ENCODE data around the gene BMP7. TPM values are rescaled to one million over a fixed set of nuclear protein-coding genes. Genes with fewer than 3 reads are reported as not detected.

BMP7 gene
- total and polyA plus RNA-seq, 2 experiments from 2014 or later: not detected

DNA sequence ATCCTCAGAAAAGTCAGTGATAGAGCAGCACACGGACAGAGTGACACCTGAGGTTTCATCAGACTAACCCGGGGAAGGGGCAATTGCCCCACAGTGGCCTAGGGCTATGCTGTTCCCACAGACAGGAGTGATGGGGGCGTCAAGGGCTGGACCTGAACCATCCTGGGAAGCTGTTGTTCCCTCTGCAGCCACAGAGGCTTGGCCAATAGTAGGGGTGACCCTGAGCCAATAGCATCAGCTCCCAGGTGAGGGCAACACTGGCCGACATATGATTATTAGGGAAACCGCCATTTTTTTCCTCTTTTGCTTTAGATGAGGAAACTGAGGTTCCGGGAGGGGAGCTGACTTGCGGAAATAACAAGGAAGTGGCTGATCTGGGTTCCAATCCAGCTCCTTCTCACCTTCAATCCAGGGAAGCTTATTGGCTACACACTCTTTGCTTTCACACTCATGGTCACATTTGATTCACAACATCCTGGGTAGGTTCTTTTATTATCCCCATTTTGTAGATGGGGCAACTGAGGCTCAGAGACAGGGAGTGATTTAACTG lies 126.0 kb downstream of the BMP7 start:
- H3F3A ChIP-seq (ENCODE audit: insufficient read depth): no peaks in the 10 kb centered on the region
- in situ Hi-C loops (cut with MboI): no loop called here
- H2AFZ ChIP-seq: no peak overlapping the region
- H3K4me1 ChIP-seq (ENCODE audit: insufficient read depth): no peaks in the 10 kb centered on the region
- H3K9me3 ChIP-seq (ENCODE audit: low read depth): no peaks in the 10 kb centered on the region
- DNase-seq: no peak
- H3K4me3 ChIP-seq: no peak overlapping the region
- WGBS, 2 experiments (ENCODE audit: low coverage in 1 of 2, low lambda C conversion rate in 2 of 2, missing lambda C conversion rate in 2 of 2): 53 to 55% methylated on average over 7 of the region's 7 CpGs
- TF ChIP-seq EZH2 (IDR thresholded peaks at IDR 0.05; ENCODE audit: insufficient read depth, poor library complexity, severe bottlenecking) (no peak), EZH2phosphoT487 (IDR thresholded peaks at IDR 0.05; ENCODE audit: insufficient read depth, low read depth) (no peak)
- H3K4me2 ChIP-seq (ENCODE audit: unreplicated experiment): no peak overlapping the region
- H4K20me1 ChIP-seq (ENCODE audit: insufficient read depth): no peaks in the 10 kb centered on the region
- H3K27me3 ChIP-seq (replicated peaks; ENCODE audit: insufficient read depth): peaks cover 62% of the 10 kb centered on the region
- no peak overlapping the region for H3K27ac ChIP-seq
- H3K79me2 ChIP-seq (ENCODE audit: insufficient read depth): no peaks in the 10 kb centered on the region
- H3K9me2 ChIP-seq (ENCODE audit: insufficient read depth): no peaks in the 10 kb centered on the region
- H3K9ac ChIP-seq: no peak overlapping the region
- no peaks in the 10 kb centered on the region for H3K36me3 ChIP-seq (ENCODE audit: low read depth)

- 76% methylated on average over 8 of the region's 8 CpGs for WGBS, 2 experiments (ENCODE audit: low coverage in 1 of 2, low lambda C conversion rate in 2 of 2, missing lambda C conversion rate in 2 of 2)
- Histone ChIP-seq H3F3A (ENCODE audit: insufficient read depth) (no peaks in the 10 kb centered on the region), H3K36me3 (ENCODE audit: low read depth) (no peaks in the 10 kb centered on the region), H3K4me2 (ENCODE audit: unreplicated experiment) (no peak overlapping the region), H3K27ac (no peak overlapping the region), H3K9me2 (ENCODE audit: insufficient read depth) (no peaks in the 10 kb centered on the region), H3K9me3 (ENCODE audit: low read depth) (no peaks in the 10 kb centered on the region), H3K9ac (no peak overlapping the region), H3K4me3 (no peak overlapping the region), H4K20me1 (ENCODE audit: insufficient read depth) (no peaks in the 10 kb centered on the region), H2AFZ (no peak overlapping the region), H3K27me3 (replicated peaks; ENCODE audit: insufficient read depth) (peaks cover 66% of the 10 kb centered on the region), H3K4me1 (ENCODE audit: insufficient read depth) (no peaks in the 10 kb centered on the region), H3K79me2 (ENCODE audit: insufficient read depth) (no peaks in the 10 kb centered on the region)
- in situ Hi-C loops (cut with MboI): no loop called here
- TF ChIP-seq EZH2 (IDR thresholded peaks at IDR 0.05; ENCODE audit: insufficient read depth, poor library complexity, severe bottlenecking): no peak
- no peak for TF ChIP-seq EZH2phosphoT487 (IDR thresholded peaks at IDR 0.05; ENCODE audit: insufficient read depth, low read depth)
- no peak for DNase-seq
These were observed 126.9 kb downstream of the BMP7 start for GRCh38 chr20:57139342-57140093.

DNA sequence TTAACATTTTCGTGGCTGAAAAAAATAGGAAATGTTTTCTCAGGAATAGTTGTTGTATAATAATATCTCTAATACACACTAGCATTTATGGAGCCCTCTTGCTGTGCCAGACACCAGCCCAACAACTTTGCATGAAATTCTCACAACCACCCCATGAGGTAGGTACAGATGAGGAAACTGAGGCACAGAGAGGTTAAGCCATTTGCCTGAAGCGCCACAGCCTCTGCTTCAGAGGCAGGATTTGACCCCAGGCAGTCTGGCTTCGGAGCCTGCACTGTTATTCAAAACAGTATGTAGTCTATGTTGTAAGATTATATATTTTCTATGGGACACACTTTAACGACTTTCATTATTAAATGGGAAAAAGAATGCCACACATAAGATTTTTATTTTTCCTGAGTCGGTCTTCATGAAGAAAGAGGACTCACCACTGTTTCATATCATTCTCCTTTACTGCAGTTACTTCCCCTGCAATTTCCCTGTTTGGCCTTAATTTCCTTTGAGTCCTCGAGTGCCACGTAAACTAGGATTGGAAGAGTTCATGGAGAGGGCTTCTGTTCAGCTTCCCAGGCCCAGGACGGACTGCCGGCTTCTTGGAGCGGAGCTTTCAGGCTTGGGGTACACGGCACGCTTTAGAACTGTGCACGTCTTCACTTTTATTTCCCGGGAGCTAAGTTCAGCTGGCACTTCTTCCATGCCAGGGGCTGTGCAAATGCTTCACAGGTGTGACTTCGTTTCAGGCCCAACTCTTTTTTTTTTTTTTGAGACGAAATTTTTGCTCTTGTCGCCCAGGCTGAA lies 128.0 kb downstream of the BMP7 start:
- DNase-seq: no peak
- Histone ChIP-seq H3K9me2 (ENCODE audit: insufficient read depth) (no peaks in the 10 kb centered on the region), H3K4me3 (no peak overlapping the region), H3K9ac (no peak overlapping the region), H3K36me3 (ENCODE audit: low read depth) (no peaks in the 10 kb centered on the region), H3K4me1 (ENCODE audit: insufficient read depth) (no peaks in the 10 kb centered on the region), H3F3A (ENCODE audit: insufficient read depth) (no peaks in the 10 kb centered on the region), H3K4me2 (ENCODE audit: unreplicated experiment) (no peak overlapping the region), H2AFZ (no peak overlapping the region), H3K9me3 (ENCODE audit: low read depth) (no peaks in the 10 kb centered on the region), H3K27me3 (replicated peaks; ENCODE audit: insufficient read depth) (peaks cover 64% of the 10 kb centered on the region), H3K79me2 (ENCODE audit: insufficient read depth) (no peaks in the 10 kb centered on the region), H3K27ac (no peak overlapping the region), H4K20me1 (ENCODE audit: insufficient read depth) (no peaks in the 10 kb centered on the region)
- WGBS, 2 experiments (ENCODE audit: low coverage in 1 of 2, low lambda C conversion rate in 2 of 2, missing lambda C conversion rate in 2 of 2): 69 to 70% methylated on average over 17 of the region's 17 CpGs
- TF ChIP-seq EZH2phosphoT487 (IDR thresholded peaks at IDR 0.05; ENCODE audit: insufficient read depth, low read depth) (no peak), EZH2 (IDR thresholded peaks at IDR 0.05; ENCODE audit: insufficient read depth, poor library complexity, severe bottlenecking) (no peak)
- in situ Hi-C loops (cut with MboI): no loop called here

- 59 to 86% methylated on average over 1 of the region's 1 CpG for WGBS, 2 experiments (ENCODE audit: low coverage in 1 of 2, low lambda C conversion rate in 2 of 2, missing lambda C conversion rate in 2 of 2)
- TF ChIP-seq EZH2phosphoT487 (IDR thresholded peaks at IDR 0.05; ENCODE audit: insufficient read depth, low read depth): no peak
- DNase-seq: no peak
- Histone ChIP-seq H3K4me2 (ENCODE audit: unreplicated experiment) (no peak overlapping the region), H3K9me2 (ENCODE audit: insufficient read depth) (no peaks in the 10 kb centered on the region), H3K36me3 (ENCODE audit: low read depth) (no peaks in the 10 kb centered on the region), H3K9ac (no peak overlapping the region), H3K79me2 (ENCODE audit: insufficient read depth) (no peaks in the 10 kb centered on the region), H3K27me3 (replicated peaks; ENCODE audit: insufficient read depth) (peaks cover 64% of the 10 kb centered on the region), H3K9me3 (ENCODE audit: low read depth) (no peaks in the 10 kb centered on the region), H3K4me3 (no peak overlapping the region), H3F3A (ENCODE audit: insufficient read depth) (no peaks in the 10 kb centered on the region), H2AFZ (no peak overlapping the region), H4K20me1 (ENCODE audit: insufficient read depth) (no peaks in the 10 kb centered on the region), H3K4me1 (ENCODE audit: insufficient read depth) (no peaks in the 10 kb centered on the region), H3K27ac (no peak overlapping the region)
- in situ Hi-C loops (cut with MboI): no loop called here
These were observed 128.8 kb downstream of the BMP7 start for GRCh38 chr20:57137676-57138075.
